NCI-H1417 (cell line): ENCODE measurements around the gene SULT1C2.
"Not testable (repeated sequence)": the region's sequence is repeated elsewhere in the genome, so short reads cannot be mapped to it uniquely, and the experiment has no call there.

Experiments
- DNase-seq, 3 experiments: peaks; one replicate each; lab custom pipeline; 2025; lab: John Stamatoyannopoulos, UW

SULT1C2 gene

DNA sequence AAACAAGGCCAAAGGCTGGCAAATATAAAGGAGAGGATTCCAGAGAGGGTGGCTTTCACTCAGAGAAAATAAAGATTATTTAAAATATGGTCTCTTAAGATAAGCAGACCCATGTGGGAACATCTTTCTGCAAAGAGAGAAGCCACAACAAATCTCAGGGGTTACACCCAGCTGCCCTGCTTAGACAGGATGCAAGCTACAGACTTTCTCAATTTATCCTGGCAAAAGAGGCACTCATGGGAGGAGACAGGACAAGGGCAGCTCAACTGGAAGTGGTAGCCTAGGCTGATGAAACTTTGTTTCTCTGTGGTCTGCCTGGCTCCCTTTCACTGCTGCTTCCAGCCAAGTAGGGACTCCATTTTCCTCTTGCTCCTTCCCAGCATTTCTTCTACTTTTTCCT lies 63.2 kb downstream of the SULT1C2 start:
- DNase-seq: no peak

DNA sequence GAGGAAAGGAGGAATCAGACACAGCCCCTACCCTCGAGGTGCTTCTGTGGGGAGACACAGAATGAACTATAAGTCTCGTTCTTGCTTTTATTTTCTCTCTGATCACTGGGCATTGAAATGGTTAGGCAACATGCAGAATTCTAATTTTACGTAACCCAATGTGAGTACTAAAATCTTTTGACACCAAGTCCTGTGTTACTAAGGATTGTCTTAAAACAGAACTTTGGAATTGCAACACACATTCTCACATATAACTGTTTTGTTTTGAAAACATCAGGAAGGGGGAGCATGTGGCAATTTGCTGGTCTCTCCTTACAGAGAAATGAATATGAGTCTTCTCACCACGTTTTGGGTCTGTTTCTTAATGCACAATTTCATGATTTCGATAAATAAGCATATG lies 65.4 kb downstream of the SULT1C2 start:
- no peak for DNase-seq

DNA sequence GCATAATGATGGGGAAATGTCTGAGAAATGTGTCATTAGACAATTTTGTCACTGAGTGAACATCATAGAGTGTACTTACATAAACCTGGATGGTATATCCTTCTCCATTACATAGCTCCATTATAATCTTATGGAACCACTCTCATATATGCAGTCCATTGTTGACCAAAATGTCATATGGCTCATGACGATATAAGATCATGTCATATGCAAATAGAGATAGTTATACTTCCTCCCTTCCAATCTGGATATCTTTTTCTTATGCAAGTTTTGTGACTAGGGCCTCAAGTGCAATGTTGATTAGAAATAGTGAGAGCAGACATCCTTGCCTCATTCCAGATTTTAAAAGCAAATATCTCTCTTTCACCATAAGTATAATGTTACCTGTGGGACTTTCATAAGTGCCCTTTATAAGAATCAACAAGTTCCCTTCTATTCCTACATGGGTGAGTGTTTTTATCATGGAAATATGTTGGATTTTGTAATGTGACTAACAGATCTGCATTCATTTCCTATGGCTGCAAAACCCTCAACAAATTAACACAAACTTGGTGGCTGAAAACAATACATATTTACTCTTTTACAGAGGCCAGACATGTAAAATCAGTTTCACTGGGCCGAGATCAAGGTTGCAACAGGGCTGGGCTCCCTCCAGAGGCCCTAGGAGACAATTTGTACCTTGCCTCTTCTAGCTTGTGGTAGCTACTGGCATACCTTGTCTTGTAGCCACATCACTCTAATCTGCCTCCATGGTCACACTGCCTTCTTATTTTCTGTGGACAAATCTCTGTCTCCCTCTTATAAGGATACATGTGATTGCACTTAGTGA lies 67.4 kb downstream of the SULT1C2 start:
- no peak for DNase-seq

DNA sequence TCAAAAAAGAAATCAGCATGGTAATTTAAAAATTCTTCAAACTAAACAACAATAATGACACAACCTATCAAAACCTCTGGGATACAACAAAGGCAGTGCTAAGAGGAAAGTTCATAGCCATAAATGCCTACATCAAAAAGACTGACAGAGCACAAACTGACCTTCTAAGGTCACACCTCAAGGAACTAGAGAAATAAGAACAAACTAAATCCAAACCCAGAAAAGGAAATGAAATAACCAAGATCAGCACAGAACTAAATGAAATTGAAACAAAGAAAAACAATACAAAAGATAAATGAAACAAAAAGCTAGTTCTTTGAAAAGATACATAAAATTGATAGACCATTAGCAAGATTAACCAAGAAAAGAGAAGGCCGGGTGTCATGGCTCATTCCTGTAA lies 70.6 kb downstream of the SULT1C2 start:
- not testable (repeated sequence) for DNase-seq
